ENCODE measurements around the gene HMCN1. TPM values are rescaled to one million over a fixed set of nuclear protein-coding genes. Genes with fewer than 3 reads are reported as not detected.

Gene HMCN1
- total and polyA plus RNA-seq, 11 donors: 2.1 to 14.1 (median 5.6) TPM

- Histone ChIP-seq H3K27ac (no peak overlapping the region), H3K9me3 (no peaks in the 10 kb centered on the region), H3K36me3 (peaks cover 0 to 21% (median 0%) of the 10 kb centered on the region in 9 donors), H3K27me3 (no peaks in the 10 kb centered on the region), H3K4me3 (no peak overlapping the region), H3K4me1 (no peaks in the 10 kb centered on the region)
- 91 to 97% (median 94%) methylated on average over 2 of the region's 2 CpGs for WGBS, 4 donors
- ATAC-seq (no peak), DNase-seq (peak in 1 of 5 donors; percentile 21)
- TF ChIP-seq CTCF (IDR thresholded peaks at IDR 0.05) (no peak), POLR2A (IDR thresholded peaks at IDR 0.05) (no peak)
- intact Hi-C loops (cut with DNase I): loop anchor here in 1 of 10 donors (10.0 kb wide), 1 partner anchor 86 kb away; no protein-coding TSS in a partner anchor
These were observed 264.2 kb downstream of the HMCN1 start for GRCh38 chr1:185998391-185998790.

GRCh38 chr1:186002406-186002805 lies 268.2 kb downstream of the HMCN1 start:
- H3K9me3 ChIP-seq: no peaks in the 10 kb centered on the region
- no peak overlapping the region for H3K4me3 ChIP-seq
- ATAC-seq: no peak
- 75 to 89% (median 83%) methylated on average over 2 of the region's 2 CpGs for WGBS, 4 donors
- H3K36me3 ChIP-seq: peaks cover 0 to 23% (median 2%) of the 10 kb centered on the region in 9 donors
- no peak for DNase-seq
- no peak for TF ChIP-seq POLR2A (IDR thresholded peaks at IDR 0.05)
- no peak overlapping the region for H3K27ac ChIP-seq
- H3K4me1 ChIP-seq: no peaks in the 10 kb centered on the region
- H3K27me3 ChIP-seq: no peaks in the 10 kb centered on the region
- intact Hi-C loops (cut with DNase I): no loop called here

GRCh38 chr1:186009039-186009737 lies 275.0 kb downstream of the HMCN1 start:
- Histone ChIP-seq H3K27ac (peak overlapping the region in 10 of 12 donors; percentile 7 to 52 (median 44)), H3K27me3 (no peaks in the 10 kb centered on the region), H3K4me3 (no peak overlapping the region), H3K9me3 (no peaks in the 10 kb centered on the region), H3K4me1 (peaks cover 0 to 15% (median 0%) of the 10 kb centered on the region in 12 donors), H3K36me3 (peaks cover 0 to 9% (median 0%) of the 10 kb centered on the region in 9 donors)
- peak in 2 of 5 donors; percentile 12 to 23 for DNase-seq
- 45 to 58% (median 52%) methylated on average over 1 of the region's 1 CpG for WGBS, 4 donors
- peak in 2 of 4 donors; percentile 59 to 74 for ATAC-seq
- intact Hi-C loops (cut with DNase I): loop anchor here in 1 of 10 donors (2.0 kb wide), 1 partner anchor 24 kb away; no protein-coding TSS in a partner anchor
- TF ChIP-seq POLR2A (IDR thresholded peaks at IDR 0.05) (no peak), CTCF (IDR thresholded peaks at IDR 0.05) (no peak)

GRCh38 chr1:186014370-186015037 lies 280.3 kb downstream of the HMCN1 start:
- H3K27me3 ChIP-seq: no peaks in the 10 kb centered on the region
- no peaks in the 10 kb centered on the region for H3K9me3 ChIP-seq
- intact Hi-C loops (cut with DNase I): no loop called here
- H3K4me1 ChIP-seq: peaks cover 0 to 8% (median 0%) of the 10 kb centered on the region in 12 donors
- no peak overlapping the region for H3K27ac ChIP-seq
- H3K36me3 ChIP-seq: peaks cover 0 to 16% (median 0%) of the 10 kb centered on the region in 9 donors
- ATAC-seq (no peak), DNase-seq (no peak)
- TF ChIP-seq POLR2A (IDR thresholded peaks at IDR 0.05) (no peak), CTCF (IDR thresholded peaks at IDR 0.05) (no peak)
- H3K4me3 ChIP-seq: no peak overlapping the region

All from heart left ventricle (tissue), 16 donors.